GM19023 (cell line): ENCODE measurements around the gene METTL27.
"Not testable (repeated sequence)": the region's sequence is repeated elsewhere in the genome, so short reads cannot be mapped to it uniquely, and the experiment has no call there.

Experiments used
- ATAC-seq: cut with Tn5 transposase; IDR thresholded peaks from one replicate; pipeline ENCODE4 v1.9.1; 2021; ENCODE audit warnings: mild to moderate bottlenecking, moderate library complexity; ENCODE audit not compliant: unreplicated experiment

The METTL27 gene

GRCh38 chr7:73839743-73840714, 2.3 kb downstream of the METTL27 start:
- ATAC-seq = no peak

DNA sequence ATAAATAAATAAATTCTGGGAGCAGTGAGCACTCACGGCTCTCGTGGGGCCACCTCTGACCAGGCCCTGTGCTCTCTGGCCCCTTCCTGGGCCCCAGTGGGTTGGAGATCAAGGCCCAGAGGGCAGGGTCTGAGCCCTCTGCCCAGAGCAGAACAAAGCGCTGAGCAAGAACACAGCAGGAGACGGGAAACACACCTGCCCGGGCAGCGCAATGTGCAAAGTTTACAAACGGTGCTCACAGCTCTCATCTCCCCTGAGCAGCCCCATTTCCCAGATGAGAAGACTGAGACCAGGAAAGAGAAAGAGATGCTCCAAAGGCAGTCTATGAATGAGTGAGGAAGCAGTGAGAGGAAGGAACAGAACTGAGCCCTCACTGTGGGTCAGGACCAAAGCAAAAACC, 3.0 kb downstream of the METTL27 start:
- no peak for ATAC-seq

DNA sequence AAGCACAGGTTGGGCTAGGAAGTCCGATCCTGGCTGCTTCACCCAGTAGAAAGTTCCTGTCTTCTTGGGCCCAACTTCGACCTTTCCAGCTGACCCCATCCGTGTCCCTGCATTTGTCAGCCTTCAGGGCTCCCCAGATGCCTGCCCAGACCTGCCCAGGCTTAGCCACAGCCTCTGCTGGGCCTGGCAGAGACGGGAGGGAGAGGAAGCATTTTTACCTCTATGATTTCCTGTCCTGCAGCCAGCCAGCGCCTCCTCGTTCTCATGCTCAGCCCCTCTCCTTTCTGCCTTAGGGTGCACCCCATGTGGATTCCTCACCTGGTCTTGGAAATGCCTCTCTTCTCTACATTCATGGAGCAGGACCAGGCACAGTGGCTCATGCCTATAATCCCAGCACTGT, 3.7 kb downstream of the METTL27 start:
- ATAC-seq = no peak

DNA sequence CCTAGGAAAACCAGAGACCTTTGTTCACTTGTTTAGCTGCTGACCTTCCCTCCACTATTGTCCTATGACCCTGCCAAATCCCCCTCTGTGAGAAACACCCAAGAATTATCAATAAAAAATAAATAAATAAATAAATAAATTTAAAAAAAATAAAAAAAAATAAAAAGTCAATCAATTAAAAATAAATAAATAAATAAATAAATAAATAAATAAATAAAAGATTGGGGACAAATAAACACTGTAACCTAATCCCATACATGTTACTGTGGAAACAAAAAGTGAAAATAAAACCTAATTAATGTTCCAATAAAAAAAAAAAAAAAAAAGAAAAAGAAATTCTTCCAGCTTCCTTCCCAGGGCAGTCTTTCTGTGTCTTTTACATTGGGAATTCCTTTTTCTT, 5.1 kb downstream of the METTL27 start:
- not testable (repeated sequence) for ATAC-seq

- ATAC-seq = no peak
Measured at GRCh38 chr7:73834626-73835191, 7.6 kb downstream of the METTL27 start.

- no peak for ATAC-seq
Measured at GRCh38 chr7:73833251-73833919, 8.9 kb downstream of the METTL27 start.

DNA sequence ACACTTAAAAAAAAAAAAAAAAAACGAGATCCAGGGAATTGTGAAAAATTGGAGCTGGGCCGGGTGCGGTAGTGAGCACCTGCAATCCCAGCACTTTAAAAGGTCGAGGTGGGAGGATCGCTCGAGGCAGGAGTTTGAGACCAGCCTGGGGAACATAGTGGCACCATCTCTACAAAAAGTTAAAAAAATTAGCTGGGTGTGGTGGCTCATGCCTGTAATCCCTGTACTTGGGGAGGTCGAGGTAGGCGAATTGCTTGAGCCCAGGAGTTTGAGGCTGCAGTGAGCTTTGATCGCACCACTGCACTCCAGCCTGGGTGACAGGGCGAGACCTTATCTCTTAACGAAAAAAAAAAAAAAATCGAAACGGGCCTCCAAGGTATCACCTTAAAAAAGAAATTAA, 9.5 kb downstream of the METTL27 start:
- no peak for ATAC-seq

DNA sequence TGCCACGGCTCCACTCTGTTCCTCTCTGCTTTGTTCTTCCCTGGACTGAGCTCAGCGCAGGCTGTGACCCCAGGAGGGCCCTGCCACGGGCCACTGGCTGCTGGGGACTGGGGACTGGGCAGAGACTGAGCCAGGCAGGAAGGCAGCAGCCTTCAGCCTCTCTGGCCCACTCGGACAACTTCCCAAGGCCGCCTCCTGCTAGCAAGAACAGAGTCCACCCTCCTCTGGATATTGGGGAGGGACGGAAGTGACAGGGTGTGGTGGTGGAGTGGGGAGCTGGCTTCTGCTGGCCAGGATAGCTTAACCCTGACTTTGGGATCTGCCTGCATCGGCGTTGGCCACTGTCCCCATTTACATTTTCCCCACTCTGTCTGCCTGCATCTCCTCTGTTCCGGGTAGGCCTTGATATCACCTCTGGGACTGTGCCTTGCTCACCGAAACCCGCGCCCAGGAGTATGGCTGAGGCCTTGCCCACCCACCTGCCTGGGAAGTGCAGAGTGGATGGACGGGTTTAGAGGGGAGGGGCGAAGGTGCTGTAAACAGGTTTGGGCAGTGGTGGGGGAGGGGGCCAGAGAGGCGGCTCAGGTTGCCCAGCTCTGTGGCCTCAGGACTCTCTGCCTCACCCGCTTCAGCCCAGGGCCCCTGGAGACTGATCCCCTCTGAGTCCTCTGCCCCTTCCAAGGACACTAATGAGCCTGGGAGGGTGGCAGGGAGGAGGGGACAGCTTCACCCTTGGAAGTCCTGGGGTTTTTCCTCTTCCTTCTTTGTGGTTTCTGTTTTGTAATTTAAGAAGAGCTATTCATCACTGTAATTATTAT, 10.3 kb downstream of the METTL27 start:
- ATAC-seq = no peak

GRCh38 chr7:73831584-73831833, 10.8 kb downstream of the METTL27 start:
- ATAC-seq = no peak

DNA sequence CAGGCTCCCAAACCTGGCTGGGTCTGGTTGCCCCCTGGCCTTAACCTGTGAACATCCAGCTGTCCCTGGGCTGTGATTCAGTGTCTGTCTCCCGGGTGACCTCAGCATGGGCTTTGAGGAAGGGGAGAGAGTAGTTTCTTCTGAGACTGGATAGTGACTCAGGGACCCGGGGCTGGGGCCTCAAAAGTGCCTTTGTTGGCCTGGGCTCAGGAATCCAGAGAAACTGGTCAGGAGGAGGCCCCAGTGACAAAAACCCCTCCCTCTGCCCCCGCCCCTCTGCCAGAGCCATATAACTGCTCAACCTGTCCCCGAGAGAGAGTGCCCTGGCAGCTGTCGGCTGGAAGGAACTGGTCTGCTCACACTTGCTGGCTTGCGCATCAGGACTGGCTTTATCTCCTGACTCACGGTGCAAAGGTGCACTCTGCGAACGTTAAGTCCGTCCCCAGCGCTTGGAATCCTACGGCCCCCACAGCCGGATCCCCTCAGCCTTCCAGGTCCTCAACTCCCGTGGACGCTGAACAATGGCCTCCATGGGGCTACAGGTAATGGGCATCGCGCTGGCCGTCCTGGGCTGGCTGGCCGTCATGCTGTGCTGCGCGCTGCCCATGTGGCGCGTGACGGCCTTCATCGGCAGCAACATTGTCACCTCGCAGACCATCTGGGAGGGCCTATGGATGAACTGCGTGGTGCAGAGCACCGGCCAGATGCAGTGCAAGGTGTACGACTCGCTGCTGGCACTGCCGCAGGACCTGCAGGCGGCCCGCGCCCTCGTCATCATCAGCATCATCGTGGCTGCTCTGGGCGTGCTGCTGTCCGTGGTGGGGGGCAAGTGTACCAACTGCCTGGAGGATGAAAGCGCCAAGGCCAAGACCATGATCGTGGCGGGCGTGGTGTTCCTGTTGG, 11.4 kb downstream of the METTL27 start, which contains the start of gene CLDN4:
TSS of gene CLDN4 (plus strand) at position 316 of the 903 bp plus-strand sequence. CDS start at position 522, 206 bp downstream.
- no peak for ATAC-seq

DNA sequence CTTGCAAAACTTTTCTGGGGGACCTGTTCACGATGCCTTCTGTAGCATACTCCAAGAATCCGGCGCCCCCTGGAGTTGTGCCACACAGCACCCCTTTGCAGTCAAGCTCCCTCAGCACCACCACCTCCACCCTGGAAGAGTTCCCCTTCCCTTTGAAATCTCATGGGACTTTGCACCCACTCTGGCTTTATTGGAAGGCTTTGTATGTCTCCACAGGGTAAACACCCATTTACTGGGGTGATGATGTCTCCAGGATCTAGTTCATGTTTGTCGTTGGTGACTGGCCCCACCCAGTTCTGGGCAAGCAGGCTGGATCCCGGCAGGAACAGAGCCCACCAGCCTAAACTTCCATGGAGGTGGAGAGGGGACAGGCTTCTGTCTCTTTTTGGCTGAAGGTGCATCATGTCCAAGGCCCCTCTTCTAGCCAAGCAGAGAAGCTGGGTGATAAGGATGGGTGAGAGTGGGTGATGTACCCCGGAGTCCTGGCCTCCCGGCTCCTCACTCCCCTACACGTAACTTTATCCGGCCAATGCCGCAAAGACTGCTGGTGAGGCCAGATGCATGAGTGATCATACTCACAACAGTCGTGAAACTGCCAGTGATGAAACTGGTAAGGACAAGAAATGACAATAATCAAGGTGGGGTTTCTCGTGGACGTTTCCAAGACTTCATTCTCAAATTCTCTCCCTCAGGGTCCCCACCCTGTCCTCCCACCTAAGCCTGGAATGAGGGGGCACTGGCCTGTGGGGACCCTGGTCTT, 12.2 kb downstream of the METTL27 start:
- ATAC-seq = no peak

GRCh38 chr7:73829505-73829904, 12.8 kb downstream of the METTL27 start:
- ATAC-seq = no peak

GRCh38 chr7:73828972-73829371, 13.3 kb downstream of the METTL27 start:
- no peak for ATAC-seq

DNA sequence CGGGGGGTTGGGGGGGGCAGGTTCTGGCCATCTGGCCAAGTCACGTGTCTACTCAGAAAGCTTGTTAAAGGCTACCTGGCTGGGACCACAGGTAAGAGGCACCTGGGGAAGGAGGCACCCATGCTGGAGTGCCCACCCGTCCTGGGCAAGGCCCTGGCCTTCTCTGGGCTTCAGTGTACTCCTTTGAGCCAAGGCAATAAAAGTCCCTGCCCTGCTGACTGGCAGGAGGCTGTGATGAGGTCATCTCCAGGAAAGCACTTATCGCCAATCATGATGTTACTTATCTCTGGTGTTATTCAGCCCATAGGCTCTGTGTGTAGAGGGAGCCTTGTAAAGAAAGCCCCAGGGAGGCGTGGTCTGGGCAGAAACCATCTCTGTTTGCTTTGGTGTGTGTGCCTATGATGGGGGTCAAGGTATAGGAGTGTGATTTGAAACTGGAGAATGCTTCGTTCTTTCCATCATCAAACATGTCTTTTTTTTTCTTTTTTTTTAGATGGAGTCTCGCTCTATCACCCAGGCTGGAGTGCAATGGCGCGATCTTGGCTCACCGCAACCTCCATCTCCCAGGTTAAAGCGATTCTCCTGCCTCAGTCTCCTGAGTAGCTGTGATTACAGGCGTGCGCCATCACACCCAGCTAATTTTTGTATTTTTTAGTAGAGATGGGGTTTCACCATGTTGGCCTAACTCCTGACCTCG, 14.1 kb downstream of the METTL27 start:
- ATAC-seq = no peak

DNA sequence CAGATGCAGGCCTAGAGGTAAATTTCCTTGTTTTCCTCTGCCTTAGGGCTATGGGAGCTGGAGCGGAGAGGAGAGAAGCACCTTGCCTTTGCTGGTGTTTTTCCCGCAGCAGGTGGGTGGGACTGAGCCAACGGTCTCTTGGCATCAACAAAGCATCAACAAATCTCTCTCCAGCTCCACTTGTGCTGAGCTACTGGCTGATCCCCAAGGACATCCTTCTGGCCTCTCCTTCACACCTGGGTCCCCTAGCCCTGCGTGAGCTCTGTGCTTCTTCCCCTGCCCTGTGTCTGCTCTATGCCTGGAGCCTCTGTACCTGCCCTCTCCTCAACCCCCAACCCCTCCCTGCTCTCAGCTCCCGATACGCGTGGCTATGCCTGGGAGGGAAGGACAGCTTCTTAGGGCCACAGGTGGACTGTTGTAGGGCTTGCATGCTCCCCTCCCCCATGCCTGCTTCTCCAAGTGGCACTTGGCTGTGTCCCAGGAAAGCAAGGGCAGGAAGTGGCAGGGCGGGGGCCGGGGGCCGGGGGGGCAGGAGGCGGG, 14.7 kb downstream of the METTL27 start:
- ATAC-seq = no peak

DNA sequence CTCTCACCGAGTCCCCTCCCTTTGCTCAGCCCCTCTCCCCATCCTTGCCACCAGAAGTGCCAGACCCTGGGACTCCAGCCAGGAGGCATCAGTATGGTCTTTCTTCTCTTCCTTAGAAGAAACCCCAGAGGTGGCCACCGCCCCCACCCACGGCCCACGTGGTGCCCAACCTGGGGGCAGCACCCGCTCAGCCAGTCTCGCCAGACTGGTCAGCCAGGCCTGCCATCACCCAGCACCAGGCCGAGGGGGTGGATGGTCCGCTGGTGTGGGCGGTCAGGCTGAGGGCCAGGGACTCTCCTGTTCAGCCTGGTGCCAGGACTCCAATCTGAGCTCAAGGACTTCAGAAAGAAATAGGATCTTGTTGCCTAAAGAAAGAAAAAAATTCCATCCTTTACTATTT, 17.3 kb downstream of the METTL27 start:
- ATAC-seq = no peak

DNA sequence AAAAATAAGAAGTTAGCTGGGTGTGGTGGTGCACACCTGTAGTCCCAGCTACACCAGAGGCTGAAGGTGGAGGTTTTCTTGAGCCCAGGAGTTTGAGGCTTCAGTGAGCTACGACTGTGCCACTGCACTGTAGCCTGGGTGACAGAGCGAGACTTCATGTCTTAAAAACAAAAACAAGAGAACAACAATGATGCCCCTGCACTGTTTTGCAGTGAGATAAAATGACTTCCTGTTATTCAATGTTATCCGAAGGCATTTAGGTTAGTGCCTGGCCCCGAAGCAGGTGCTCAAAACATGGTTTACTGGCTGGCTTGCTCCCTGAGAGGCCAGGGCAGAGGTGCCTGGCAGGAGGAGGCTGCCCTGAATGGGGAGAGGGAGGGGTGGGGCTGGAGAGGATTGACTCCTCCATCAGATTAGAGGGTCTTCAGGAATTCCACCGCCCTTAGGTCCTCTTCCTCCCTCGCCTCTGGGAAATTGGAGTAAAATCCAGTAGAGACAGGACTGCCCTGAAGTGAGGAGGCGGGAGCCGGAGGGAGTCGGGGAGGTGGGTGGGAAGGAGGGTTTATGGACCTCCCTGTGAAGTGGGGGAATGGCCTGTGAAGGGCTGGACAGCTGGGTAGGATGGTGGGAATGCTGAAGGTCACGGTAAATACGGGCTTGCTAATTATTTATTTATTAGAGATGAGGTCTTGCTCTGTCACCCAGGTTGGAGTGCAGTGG, 18.3 kb downstream of the METTL27 start:
- no peak for ATAC-seq

- ATAC-seq = no peak
Measured at GRCh38 chr7:73823257-73823656, 19.1 kb downstream of the METTL27 start.
